ENCODE results near the gene MAML2.

Gene MAML2

DNA sequence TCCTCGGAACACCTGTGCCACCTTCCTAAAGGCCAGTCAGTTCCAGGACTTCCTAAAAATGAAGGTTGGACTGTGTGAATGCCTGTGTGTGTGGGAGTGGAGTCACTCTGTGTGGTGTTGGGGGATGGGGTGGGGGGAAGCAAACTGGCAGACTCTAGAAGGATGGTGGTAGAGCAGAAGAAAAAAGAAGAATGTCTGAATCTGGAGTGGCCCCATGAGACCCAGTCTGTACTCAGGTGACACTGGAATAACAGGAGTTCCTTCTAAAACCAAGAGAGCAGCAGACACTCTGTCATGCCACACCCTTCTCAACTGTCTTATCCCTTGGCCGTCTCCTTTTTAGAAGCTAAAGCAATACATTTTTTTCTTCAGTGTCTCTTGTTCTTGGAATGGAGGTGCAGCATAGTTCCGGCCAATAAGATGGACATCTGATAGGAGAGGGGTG lies 82.9 kb downstream of the MAML2 start:
- no peak for TF ChIP-seq CTCF (IDR thresholded peaks at IDR 0.05; ENCODE audit: low read depth, low read length, missing control alignments)
- DNase-seq (ENCODE audit: low read depth), result no peak
- no peak overlapping the region for H3K4me3 ChIP-seq (ENCODE audit: low read depth, low read length)

DNA sequence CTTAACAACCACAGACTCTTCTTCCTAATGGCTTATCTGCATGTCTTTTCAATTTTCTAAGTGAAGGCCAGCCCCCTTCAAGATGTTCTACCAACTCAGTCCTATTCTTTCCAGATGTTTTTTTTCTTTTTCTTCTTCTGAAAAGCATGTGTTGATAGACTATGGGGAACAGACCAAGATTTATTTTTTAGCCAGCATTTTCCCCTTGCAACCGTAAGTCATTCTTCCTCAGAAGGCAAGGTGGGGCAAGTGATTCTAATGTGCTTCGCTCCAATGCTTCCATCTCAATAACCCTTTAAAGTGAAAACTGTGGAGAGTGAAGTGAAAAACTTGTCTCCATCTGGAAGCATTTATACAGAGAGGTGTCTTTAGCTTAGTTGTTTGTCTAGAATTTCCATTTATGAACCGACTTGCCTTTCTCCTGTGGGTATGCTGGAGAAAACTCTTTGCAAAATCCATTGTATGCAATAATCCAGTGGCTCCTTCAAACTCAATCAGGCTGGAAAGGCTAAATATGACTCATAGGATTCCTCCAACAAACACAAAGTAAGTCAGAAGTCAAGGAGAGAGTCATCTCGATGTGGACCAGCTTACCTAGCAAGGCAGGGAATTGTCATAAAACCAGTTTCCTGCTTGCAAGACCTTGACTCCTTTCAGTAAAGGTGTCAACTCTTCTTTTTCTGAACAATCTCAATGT lies 83.7 kb downstream of the MAML2 start:
- H3K4me3 ChIP-seq (ENCODE audit: low read depth, low read length), result no peak overlapping the region
- TF ChIP-seq CTCF (IDR thresholded peaks at IDR 0.05; ENCODE audit: low read depth, low read length, missing control alignments), result no peak
- no peak for DNase-seq (ENCODE audit: low read depth)

DNA sequence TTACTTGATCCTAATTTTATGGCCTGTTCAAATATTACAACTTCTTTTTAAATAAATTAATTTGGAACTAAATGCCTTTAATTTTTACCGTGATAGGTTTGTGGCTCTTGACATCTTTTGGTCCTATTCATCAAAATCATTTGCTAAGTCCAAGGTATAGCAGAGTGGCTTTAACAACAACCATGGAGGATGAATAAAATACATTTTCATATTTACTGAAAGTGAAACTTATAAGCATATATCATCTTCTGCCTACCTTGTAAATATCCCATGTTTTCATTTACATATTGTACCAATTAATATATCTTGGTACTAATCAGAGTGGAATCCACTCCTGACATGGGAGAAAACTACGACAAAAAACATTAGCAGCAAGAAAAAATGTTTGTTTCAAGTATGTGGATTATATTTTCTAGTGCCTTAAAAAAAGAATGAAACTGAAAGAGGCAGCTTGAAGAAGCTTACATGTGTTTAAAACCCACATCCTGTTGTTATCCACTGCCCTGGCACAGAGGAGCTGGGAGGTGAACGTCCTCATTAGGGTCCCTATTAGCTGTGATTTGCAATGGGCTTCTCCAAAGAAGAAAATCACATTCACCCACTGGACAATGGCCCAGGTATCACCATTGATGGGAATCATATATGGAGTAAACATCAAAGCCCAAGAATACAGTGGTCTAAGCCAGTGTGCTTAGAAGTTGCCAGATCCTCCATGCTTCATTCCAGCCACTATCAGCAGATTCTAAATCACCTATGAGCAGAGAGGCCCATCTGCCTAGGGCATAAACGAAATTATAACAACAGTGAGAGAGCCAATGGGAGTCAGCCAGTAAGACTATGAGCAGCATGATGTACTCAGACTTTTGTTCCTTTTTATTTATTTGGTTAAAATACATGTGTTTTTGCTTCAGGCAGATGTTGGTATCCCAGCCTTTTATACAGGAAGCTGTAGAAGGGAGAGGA lies 84.7 kb downstream of the MAML2 start:
- no peak for DNase-seq (ENCODE audit: low read depth)
- no peak for TF ChIP-seq CTCF (IDR thresholded peaks at IDR 0.05; ENCODE audit: low read depth, low read length, missing control alignments)
- no peak overlapping the region; the same call in 1 of the 2 replicates for H3K4me3 ChIP-seq (ENCODE audit: low read depth, low read length)

DNA sequence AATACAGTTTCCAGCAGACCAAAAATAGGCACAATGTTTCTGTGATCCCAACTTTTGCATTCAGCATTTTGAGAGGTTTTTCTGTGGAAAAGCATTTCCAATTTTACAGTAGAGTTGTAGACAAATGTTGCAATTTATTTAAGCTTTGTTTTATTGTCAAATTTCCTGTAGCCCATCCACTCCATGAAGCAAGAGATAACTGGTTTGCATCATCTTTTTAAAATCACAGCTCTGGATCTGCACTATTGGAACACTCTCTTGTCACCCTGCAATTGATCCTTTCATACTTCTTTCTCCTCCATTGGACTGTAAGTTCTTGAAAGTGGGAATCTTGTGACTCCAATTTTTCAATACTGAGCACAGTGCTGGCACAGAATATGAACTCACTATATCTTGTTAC lies 86.0 kb downstream of the MAML2 start:
- no peak for TF ChIP-seq CTCF (IDR thresholded peaks at IDR 0.05; ENCODE audit: low read depth, low read length, missing control alignments)
- no peak for DNase-seq (ENCODE audit: low read depth)

GRCh38 chr11:96256215-96257011 lies 86.6 kb downstream of the MAML2 start:
- H3K4me3 ChIP-seq (ENCODE audit: low read depth, low read length), result no peak overlapping the region
- DNase-seq (ENCODE audit: low read depth), result no peak
- no peak for TF ChIP-seq CTCF (IDR thresholded peaks at IDR 0.05; ENCODE audit: low read depth, low read length, missing control alignments)

More for the DNA sequence above, 86.0 kb downstream of the MAML2 start:
- no peak overlapping the region for H3K4me3 ChIP-seq (ENCODE audit: low read depth, low read length)

GRCh38 chr11:96254854-96255253 lies 88.1 kb downstream of the MAML2 start:
- no peak for TF ChIP-seq CTCF (IDR thresholded peaks at IDR 0.05; ENCODE audit: low read depth, low read length, missing control alignments)
- no peak for DNase-seq (ENCODE audit: low read depth)
- H3K4me3 ChIP-seq (ENCODE audit: low read depth, low read length), result no peak overlapping the region

Data from GM12864 (cell line).